ENCODE results near the gene NR3C1.

DNA sequence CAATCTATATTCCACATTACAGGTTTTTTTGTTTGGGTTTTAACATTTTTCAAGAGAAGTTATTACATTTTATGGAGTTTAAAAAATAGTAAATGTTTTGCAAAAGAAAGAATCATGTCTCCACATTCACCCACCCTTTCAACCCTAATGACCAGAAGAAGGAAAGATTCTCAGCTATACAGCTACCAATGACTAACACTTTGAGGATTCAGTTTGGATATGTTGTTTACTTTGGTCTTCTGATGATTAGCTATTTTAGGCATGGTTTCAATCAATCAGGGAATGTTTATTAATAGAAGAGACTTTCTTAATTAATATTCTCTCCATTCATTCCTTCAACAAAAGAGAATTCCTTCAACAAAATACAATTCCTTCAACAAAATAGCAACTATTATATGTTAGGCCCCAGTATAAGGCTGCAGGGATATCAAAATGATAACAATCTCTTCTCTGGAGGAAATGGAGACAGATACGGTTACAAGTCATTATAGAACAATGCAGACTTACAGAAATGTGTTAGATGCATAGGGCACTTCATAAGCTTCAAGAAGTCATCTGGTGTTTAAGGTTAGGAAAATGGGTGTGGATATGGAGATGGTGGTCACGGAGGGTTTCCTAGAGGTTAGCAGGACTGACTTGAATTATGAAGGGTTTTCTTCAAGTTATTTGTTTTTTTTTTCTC lies 9.3 kb upstream of the NR3C1 start:
- TF ChIP-seq CEBPB (IDR thresholded peaks at IDR 0.05; ENCODE audit: low read depth) (no peak), POLR2A (IDR thresholded peaks at IDR 0.05; ENCODE audit: borderline replicate concordance, extremely low read depth, insufficient read depth, insufficient read length) (no peak), EZH2 (IDR thresholded peaks at IDR 0.05) (no peak), EGR1 (IDR thresholded peaks at IDR 0.05; ENCODE audit: low read depth) (no peak), REST (IDR thresholded peaks at IDR 0.05; ENCODE audit: low read depth) (no peak), ZBTB33 (IDR thresholded peaks at IDR 0.05; ENCODE audit: extremely low read depth, insufficient replicate concordance, low read length) (no peak), JUND (IDR thresholded peaks at IDR 0.05) (no peak), ELF1 (IDR thresholded peaks at IDR 0.05; ENCODE audit: borderline replicate concordance, low read depth) (no peak)
- TF ChIP-seq, protein P1, sequence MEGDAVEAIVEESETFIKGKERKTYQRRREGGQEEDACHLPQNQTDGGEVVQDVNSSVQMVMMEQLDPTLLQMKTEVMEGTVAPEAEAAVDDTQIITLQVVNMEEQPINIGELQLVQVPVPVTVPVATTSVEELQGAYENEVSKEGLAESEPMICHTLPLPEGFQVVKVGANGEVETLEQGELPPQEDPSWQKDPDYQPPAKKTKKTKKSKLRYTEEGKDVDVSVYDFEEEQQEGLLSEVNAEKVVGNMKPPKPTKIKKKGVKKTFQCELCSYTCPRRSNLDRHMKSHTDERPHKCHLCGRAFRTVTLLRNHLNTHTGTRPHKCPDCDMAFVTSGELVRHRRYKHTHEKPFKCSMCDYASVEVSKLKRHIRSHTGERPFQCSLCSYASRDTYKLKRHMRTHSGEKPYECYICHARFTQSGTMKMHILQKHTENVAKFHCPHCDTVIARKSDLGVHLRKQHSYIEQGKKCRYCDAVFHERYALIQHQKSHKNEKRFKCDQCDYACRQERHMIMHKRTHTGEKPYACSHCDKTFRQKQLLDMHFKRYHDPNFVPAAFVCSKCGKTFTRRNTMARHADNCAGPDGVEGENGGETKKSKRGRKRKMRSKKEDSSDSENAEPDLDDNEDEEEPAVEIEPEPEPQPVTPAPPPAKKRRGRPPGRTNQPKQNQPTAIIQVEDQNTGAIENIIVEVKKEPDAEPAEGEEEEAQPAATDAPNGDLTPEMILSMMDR (IDR thresholded peaks at IDR 0.05 in 2 of 3, conservative IDR thresholded peaks at IDR 0.05 in 1 of 3; ENCODE audit: borderline replicate concordance in 1 of 3, insufficient read depth in 1 of 3, low read depth in 2 of 3, low read length in 2 of 3), result no peak

Measured in HCT116 (cell line).